CD8-positive, alpha-beta memory T cell (primary cell): Measurements from ENCODE around the gene DNAJC5G. TPM values are rescaled to one million over a fixed set of nuclear protein-coding genes. Genes with fewer than 3 reads are reported as not detected.
"Not testable (repeated sequence)": the region's sequence is repeated elsewhere in the genome, so short reads cannot be mapped to it uniquely, and the experiment has no call there.

Source experiments
- CTCF ChIA-PET: fragments of 350-600 bp; sonication (Branson Sonifier 250); formaldehyde crosslinking; loops from one replicate; lab custom pipeline; 2021; ENCODE audit warnings: antibody characterized with exemption; lab: Charles Lee
- POLR2A ChIA-PET: fragments of 350-600 bp; sonication (Branson Sonifier 250); formaldehyde crosslinking; loops from one replicate; lab custom pipeline; 2021; ENCODE audit warnings: antibody characterized with exemption; lab: Charles Lee
- DNase-seq, 5 donors: peaks; one replicate each; pipeline versions ENCODE4 v3.0.0 to v3.0.0-alpha.2; 2020 to 2022; ENCODE audit warnings: mixed read lengths in 1 of 5
- H3K27ac ChIP-seq: one replicate; pipeline ENCODE4 v1.7.0; 2013; ENCODE audit warnings: low read depth, mild to moderate bottlenecking, low read length, moderate library complexity
- H3K27me3 ChIP-seq: 2 replicates; pipeline ENCODE4 v1.7.0; 2013; ENCODE audit warnings: low read length, mild to moderate bottlenecking; ENCODE audit not compliant: insufficient read depth, poor library complexity, severe bottlenecking
- H3K36me3 ChIP-seq: 2 replicates; pipeline ENCODE4 v1.7.0; 2013; ENCODE audit warnings: mild to moderate bottlenecking, low read length, moderate library complexity; ENCODE audit not compliant: insufficient read depth
- H3K4me1 ChIP-seq: 2 replicates; pipeline ENCODE4 v1.7.0; 2013; ENCODE audit warnings: mild to moderate bottlenecking, low read length, moderate library complexity; ENCODE audit not compliant: insufficient read depth
- H3K4me3 ChIP-seq: 2 replicates; pipeline ENCODE4 v1.7.0; 2013; ENCODE audit warnings: mild to moderate bottlenecking, low read length
- H3K9me3 ChIP-seq: 2 replicates; pipeline ENCODE4 v1.7.0; 2013; ENCODE audit warnings: mild to moderate bottlenecking, low read length
- H3K27ac Mint-ChIP-seq, 8 donors: one replicate each; pipeline ENCODE4 v1.8.0; 2020 to 2021; ENCODE audit warnings: mixed read lengths in 8 of 8, mild to moderate bottlenecking in 6 of 8, inconsistent platforms in 3 of 8, moderate library complexity in 3 of 8
- H3K27me3 Mint-ChIP-seq, 2 donors: one replicate each; pipeline ENCODE4 v1.8.0; 2020 to 2021; ENCODE audit warnings: mixed read lengths in 2 of 2, mild to moderate bottlenecking in 1 of 2, moderate library complexity in 1 of 2
- H3K36me3 Mint-ChIP-seq, 3 donors: one replicate each; pipeline ENCODE4 v1.8.0; 2020 to 2021; ENCODE audit warnings: mixed read lengths in 3 of 3, inconsistent platforms in 1 of 3, mild to moderate bottlenecking in 1 of 3
- H3K4me1 Mint-ChIP-seq, 3 donors: one replicate each; pipeline ENCODE4 v1.8.0; 2020 to 2021; ENCODE audit warnings: mixed read lengths in 3 of 3, inconsistent platforms in 1 of 3, mild to moderate bottlenecking in 1 of 3
- H3K4me3 Mint-ChIP-seq, 7 donors: one replicate each; pipeline ENCODE4 v1.8.0; 2020 to 2021; ENCODE audit warnings: mixed read lengths in 7 of 7, mild to moderate bottlenecking in 6 of 7, moderate library complexity in 4 of 7, inconsistent platforms in 2 of 7
- H3K9me3 Mint-ChIP-seq, 5 donors: one replicate each; pipeline ENCODE4 v1.8.0; 2020 to 2022; ENCODE audit warnings: mixed read lengths in 5 of 5, mild to moderate bottlenecking in 3 of 5, moderate library complexity in 2 of 5, inconsistent platforms in 1 of 5
- polyA plus RNA-seq: library from polyadenylated mRNA; unstranded; fragments of 300-500 nt; fragmentation: Illumina TruSeq; gene quantifications from one replicate; pipeline ENCODE4 v1.2.3, GENCODE V29; 2021
- total RNA-seq, 2 experiments: library from RNA; stranded (reverse); gene quantifications; one replicate each; pipeline ENCODE4 v1.2.3, GENCODE V29; 2021

The DNAJC5G gene
- total and polyA plus RNA-seq, 3 experiments from 2014 or later, result not detected

DNA sequence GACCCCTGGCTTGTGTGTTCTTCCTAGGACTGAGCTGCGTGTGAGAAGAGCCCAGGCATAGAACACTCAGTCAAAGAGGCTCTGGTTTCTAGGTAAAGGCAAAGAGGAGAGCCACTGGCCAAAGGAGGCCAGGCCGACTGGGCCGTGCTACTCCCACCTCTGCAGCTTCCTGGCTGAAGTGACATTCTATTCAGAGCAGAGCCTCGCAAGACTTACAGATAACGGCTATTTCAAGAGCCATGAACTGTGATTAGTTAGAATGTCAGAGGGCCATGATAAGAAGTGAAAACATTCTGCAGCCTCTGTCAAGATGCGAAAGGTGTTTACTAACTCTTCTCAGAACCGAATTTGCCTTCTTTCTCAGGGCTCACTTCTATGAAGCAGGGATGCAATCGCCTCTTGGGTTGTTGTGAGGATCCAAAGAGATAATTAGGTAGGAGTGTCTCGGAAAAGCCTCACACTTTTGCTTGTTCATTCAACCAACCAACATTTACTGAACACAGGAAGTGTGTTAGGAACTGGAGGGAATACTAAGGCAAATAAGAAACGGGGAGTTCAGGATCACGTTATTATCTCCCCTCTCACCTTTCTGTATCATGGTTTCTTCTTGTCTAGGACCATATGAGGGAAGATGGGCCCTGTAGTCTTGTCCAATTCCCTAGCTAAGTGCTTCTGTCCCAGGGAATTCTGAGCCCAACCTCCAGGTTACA lies 3.4 kb upstream of the DNAJC5G start:
- ChIA-PET CTCF (interaction anchor here (1.8 to 2.2 kb wide), 2 partner anchors 8 to 31 kb away, joined by 6 to 11 read pairs; no protein-coding TSS in a partner anchor), POLR2A (no interaction called here)
- no peaks in the 10 kb centered on the region for H3K36me3 ChIP-seq
- H3K27me3 ChIP-seq, result no peaks in the 10 kb centered on the region
- Mint-ChIP-seq H3K27me3 (peaks cover 10 to 27% of the 10 kb centered on the region in 2 donors), H3K36me3 (no peaks in the 10 kb centered on the region), H3K4me1 (no peaks in the 10 kb centered on the region), H3K4me3 (no peak overlapping the region), H3K27ac (no peak overlapping the region), H3K9me3 (no peaks in the 10 kb centered on the region)
- H3K4me1 ChIP-seq, result no peaks in the 10 kb centered on the region
- H3K27ac ChIP-seq, result no peak overlapping the region
- H3K4me3 ChIP-seq, result no peak overlapping the region
- no peaks in the 10 kb centered on the region for H3K9me3 ChIP-seq
- DNase-seq, result no peak

DNA sequence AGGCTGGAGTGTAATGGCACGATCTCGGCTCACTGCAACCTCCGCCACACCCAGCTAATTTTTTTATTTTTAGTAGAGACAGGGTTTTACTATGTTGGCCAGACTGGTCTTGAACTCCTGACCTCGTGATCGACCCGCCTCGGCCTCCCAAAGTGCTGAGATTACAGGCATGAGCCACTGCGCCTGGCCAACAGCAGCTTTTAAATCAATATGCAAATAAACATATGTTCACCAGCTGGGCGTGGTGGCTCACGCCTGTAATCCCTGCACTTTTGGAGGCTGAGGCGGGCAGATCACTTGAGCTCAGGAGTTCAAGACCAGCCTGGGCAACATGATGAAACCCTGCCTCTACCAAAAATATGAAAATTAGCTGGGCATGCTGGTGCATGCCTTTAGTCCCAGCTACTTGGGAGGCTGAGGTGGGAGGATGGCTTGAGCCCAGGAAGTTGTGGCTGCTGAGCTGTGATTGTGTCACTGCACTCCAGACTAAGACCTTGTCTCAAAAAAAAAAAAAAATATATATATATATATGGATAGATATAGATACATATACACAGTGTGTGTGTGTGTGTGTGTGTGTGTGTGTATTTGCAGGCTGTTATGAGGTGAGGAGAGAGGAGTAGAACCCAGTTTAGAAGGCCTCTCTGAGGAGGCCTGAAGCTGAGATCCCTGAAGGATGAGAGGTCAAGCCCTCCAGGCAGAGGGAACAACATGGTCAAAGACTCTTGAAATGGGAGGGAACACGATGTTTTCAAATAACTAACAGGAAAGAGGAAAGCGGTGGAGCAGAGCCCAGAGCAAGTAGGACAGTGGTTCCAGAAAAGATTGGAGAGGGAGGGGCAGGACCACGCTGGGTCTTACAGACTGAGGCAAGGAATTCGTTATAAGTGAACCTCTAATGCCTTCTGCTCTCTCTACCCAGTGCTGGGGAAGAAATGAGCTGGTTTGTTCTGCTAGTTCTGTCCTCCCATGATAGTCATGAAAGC lies 2.4 kb upstream of the DNAJC5G start:
- H3K4me3 ChIP-seq, DNase-seq, H3K27ac ChIP-seq, H3K4me1 ChIP-seq, H3K27ac Mint-ChIP-seq, H3K9me3 ChIP-seq, H3K27me3 ChIP-seq, POLR2A ChIA-PET, H3K36me3 Mint-ChIP-seq, H3K4me3 Mint-ChIP-seq, H3K9me3 Mint-ChIP-seq, H3K36me3 ChIP-seq, H3K4me1 Mint-ChIP-seq: not testable (repeated sequence)
- peaks cover 17 to 32% of the 10 kb centered on the region in 2 donors for H3K27me3 Mint-ChIP-seq
- CTCF ChIA-PET, result interaction anchor here (1.2 to 1.8 kb wide), 4 partner anchors 8 to 311 kb away, joined by 3 to 6 read pairs (median 4); no protein-coding TSS in a partner anchor

DNA sequence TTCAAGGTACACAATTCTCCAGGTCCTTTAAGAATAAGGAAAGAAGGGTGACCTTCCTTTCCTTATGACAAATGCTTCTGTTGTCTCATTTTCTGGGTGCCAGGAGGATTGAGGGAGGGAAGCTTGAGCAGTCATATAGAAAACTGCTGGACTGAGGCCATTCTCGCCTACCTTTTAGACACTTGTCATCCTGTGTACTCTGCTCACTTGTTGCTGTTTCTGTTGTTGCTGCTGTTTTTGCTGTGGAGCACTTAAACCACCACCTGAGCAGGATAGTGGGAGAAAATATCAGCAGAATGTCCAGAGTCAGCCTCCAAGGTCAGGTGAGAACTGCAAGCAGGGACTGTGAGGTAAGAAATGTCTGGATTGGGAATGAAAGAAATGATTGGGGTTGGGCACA lies 2.8 kb downstream of the DNAJC5G start:
- Mint-ChIP-seq H3K27ac (no peak overlapping the region), H3K9me3 (no peaks in the 10 kb centered on the region), H3K36me3 (no peaks in the 10 kb centered on the region), H3K4me3 (no peak overlapping the region), H3K4me1 (peaks cover 2 to 5% (median 4%) of the 10 kb centered on the region in 3 donors), H3K27me3 (peaks cover 21 to 58% of the 10 kb centered on the region in 2 donors)
- DNase-seq, result no peak
- CTCF ChIA-PET, result interaction anchor here (0.6 to 4.7 kb wide), 5 partner anchors 19 to 261 kb away, joined by 3 to 42 read pairs (median 4); no protein-coding TSS in a partner anchor
- Histone ChIP-seq H3K9me3 (no peaks in the 10 kb centered on the region), H3K4me1 (no peaks in the 10 kb centered on the region), H3K27ac (no peak overlapping the region), H3K36me3 (no peaks in the 10 kb centered on the region), H3K4me3 (no peak overlapping the region), H3K27me3 (no peaks in the 10 kb centered on the region)
- POLR2A ChIA-PET, result no interaction called here

DNA sequence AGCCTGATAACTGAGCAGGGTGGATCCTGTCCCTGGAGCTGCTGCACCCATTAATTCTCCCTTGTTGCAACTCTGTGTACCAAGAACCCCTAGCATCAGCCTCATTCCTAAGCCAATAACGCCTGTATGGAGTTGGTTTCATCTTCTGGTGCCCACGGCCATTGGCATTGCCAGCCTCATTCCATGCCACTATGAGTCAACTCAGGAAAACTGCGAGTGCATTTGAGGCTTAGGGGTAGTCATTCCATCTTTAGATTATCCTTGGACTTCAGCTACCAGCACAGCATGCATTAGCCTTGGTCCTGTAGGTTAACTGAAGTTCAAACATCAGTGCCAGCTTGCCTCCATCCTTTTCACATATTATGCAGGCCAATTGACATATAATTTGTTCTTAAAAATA lies 5.6 kb downstream of the DNAJC5G start:
- no peaks in the 10 kb centered on the region for H3K36me3 Mint-ChIP-seq
- no peak for DNase-seq
- H3K4me3 Mint-ChIP-seq, result no peak overlapping the region
- no peak overlapping the region for H3K27ac ChIP-seq
- no peaks in the 10 kb centered on the region for H3K36me3 ChIP-seq
- CTCF ChIA-PET, result interaction anchor here (1.1 to 4.7 kb wide), 8 partner anchors 10 to 434 kb away, joined by 3 to 84 read pairs (median 14); partner anchors contain the start of gene SLC30A3
- no peaks in the 10 kb centered on the region for H3K9me3 ChIP-seq
- peaks cover 2 to 5% (median 4%) of the 10 kb centered on the region in 3 donors for H3K4me1 Mint-ChIP-seq
- no peak overlapping the region for H3K4me3 ChIP-seq
- H3K4me1 ChIP-seq, result no peaks in the 10 kb centered on the region
- no peaks in the 10 kb centered on the region for H3K9me3 Mint-ChIP-seq
- H3K27me3 ChIP-seq, result no peaks in the 10 kb centered on the region
- H3K27me3 Mint-ChIP-seq, result peaks cover 21 to 64% of the 10 kb centered on the region in 2 donors
- no peak overlapping the region for H3K27ac Mint-ChIP-seq
- POLR2A ChIA-PET, result no interaction called here

DNA sequence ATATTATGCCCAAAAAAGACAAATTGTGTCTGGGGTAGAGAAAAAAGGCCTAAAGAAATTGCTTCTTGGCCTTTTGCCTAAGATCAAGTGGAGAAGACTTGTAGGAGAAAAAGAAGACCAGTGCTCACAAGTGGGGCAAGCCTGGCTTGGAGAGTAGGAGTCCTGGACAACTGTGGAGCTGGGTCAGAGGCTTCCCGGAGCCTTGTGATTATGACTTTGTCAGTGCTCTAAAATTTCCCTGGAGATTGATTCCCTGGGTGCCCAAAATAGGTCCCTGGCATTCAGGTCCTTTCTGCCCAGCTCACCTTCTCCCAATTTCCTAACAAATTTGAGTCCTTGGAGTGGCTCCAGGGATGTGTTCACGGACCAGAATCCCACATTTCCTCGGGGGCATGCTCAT lies 6.2 kb downstream of the DNAJC5G start:
- H3K4me1 ChIP-seq, result no peaks in the 10 kb centered on the region
- Mint-ChIP-seq H3K9me3 (no peaks in the 10 kb centered on the region), H3K27ac (no peak overlapping the region), H3K27me3 (peaks cover 21 to 65% of the 10 kb centered on the region in 2 donors), H3K36me3 (no peaks in the 10 kb centered on the region), H3K4me3 (no peak overlapping the region), H3K4me1 (peaks cover 2 to 5% (median 4%) of the 10 kb centered on the region in 3 donors)
- H3K4me3 ChIP-seq, result no peak overlapping the region
- H3K36me3 ChIP-seq, result no peaks in the 10 kb centered on the region
- no peaks in the 10 kb centered on the region for H3K27me3 ChIP-seq
- ChIA-PET POLR2A (interaction anchor here (0.6 kb wide), 1 partner anchor 201 kb away, joined by 4 read pairs; no protein-coding TSS in a partner anchor), CTCF (interaction anchor here (1.2 to 4.7 kb wide), 6 partner anchors 10 to 320 kb away, joined by 6 to 84 read pairs (median 26); partner anchors contain the start of gene SLC30A3)
- no peak overlapping the region for H3K27ac ChIP-seq
- no peak for DNase-seq
- H3K9me3 ChIP-seq, result no peaks in the 10 kb centered on the region

DNA sequence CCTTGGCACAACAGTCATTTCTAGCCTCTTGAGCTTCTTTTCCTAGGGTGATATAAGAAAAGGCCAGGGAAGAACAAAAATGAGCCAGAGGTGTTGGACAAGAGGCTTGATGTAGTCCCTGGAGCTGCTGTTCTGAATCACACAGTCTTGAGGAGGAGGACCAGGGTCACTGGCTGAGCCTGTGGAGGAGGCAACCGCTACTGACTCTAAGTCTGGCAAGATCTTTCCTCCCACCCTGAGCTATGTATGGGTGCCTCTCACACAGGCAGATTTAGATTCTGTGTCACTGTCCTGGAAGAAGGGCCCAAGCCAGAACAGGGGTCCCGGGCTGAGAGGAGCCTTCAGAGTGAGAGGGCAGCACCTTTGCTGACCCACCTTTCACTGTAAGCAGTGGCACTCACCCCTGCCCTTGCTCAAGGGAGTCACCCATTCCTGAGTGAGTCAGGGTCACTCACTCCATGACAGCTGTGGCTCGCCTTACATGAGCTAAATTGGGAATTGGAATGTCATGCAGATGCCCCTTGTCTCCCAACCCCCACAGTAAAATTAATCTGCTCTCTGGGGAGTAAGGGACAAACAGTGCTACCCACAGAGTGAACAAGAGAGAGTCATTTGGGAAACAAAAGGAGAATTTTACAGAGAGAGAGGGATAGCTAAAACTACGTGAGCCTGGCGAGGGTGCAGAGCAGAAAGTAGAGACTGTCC lies 6.8 kb downstream of the DNAJC5G start, which contains the start of gene TRIM54:
Gene TRIM54 (plus strand): TSS at position 575 of the 705 bp plus-strand sequence. CDS start 303 bp downstream, outside the sequence.
- H3K27me3 ChIP-seq, result no peaks in the 10 kb centered on the region
- H3K27ac ChIP-seq, result no peak within 1 kb of the TSS
- Mint-ChIP-seq H3K36me3 (no peaks in the 10 kb centered on the region), H3K4me1 (peaks cover 2 to 5% (median 4%) of the 10 kb centered on the region in 3 donors), H3K4me3 (no peak within 1 kb of the TSS), H3K9me3 (no peaks in the 10 kb centered on the region), H3K27me3 (peaks cover 20 to 65% of the 10 kb centered on the region in 2 donors), H3K27ac (peak within 1 kb of the TSS in 1 of 8 donors; percentile 36)
- ChIA-PET CTCF (interaction anchor here (1.2 to 4.7 kb wide), 4 partner anchors 17 to 321 kb away, joined by 10 to 84 read pairs (median 42); partner anchors contain the start of gene SLC30A3), POLR2A (interaction anchor here (0.6 kb wide), 1 partner anchor 201 kb away, joined by 4 read pairs; no protein-coding TSS in a partner anchor)
- no peaks in the 10 kb centered on the region for H3K4me1 ChIP-seq
- H3K4me3 ChIP-seq, result no peak within 1 kb of the TSS
- no peaks in the 10 kb centered on the region for H3K9me3 ChIP-seq
- no peaks in the 10 kb centered on the region for H3K36me3 ChIP-seq
- no peak for DNase-seq

DNA sequence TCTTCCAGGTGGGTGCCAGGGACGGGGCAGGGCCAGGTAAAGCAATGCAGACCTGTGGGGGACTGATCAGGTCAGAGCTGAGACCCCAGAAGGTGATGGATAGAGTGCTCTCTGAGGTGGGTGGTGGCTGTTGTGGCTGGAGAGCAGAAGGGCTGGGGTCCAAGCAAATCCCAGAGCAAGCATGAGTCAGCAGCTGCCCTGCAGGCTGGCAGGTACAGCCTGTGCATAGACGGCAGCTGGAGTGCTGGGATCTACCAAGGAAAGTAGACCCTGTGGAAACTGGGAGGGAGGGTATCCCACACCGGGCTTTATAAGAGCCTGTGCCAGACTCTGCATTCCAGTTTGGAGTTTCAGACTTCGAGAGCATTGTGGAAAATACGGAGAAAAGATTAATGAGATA lies 7.7 kb downstream of the DNAJC5G start:
- Histone ChIP-seq H3K36me3 (no peaks in the 10 kb centered on the region), H3K4me1 (no peaks in the 10 kb centered on the region), H3K4me3 (no peak overlapping the region), H3K27me3 (no peaks in the 10 kb centered on the region), H3K9me3 (no peaks in the 10 kb centered on the region), H3K27ac (no peak overlapping the region)
- peaks cover 2 to 5% (median 4%) of the 10 kb centered on the region in 3 donors for H3K4me1 Mint-ChIP-seq
- peaks cover 17 to 61% of the 10 kb centered on the region in 2 donors for H3K27me3 Mint-ChIP-seq
- POLR2A ChIA-PET, result no interaction called here
- DNase-seq, result no peak
- no peak overlapping the region for H3K4me3 Mint-ChIP-seq
- H3K36me3 Mint-ChIP-seq, result no peaks in the 10 kb centered on the region
- CTCF ChIA-PET, result interaction anchor here (0.7 to 4.7 kb wide), 5 partner anchors 20 to 322 kb away, joined by 3 to 84 read pairs (median 10); no protein-coding TSS in a partner anchor
- H3K27ac Mint-ChIP-seq, result no peak overlapping the region
- H3K9me3 Mint-ChIP-seq, result no peaks in the 10 kb centered on the region
